Islet precursor cell (in vitro differentiated cells): ENCODE data around the gene PTBP3.
A peak's percentile ranks its signal among the peaks of the same experiment; 100 is the strongest.

Experiments used
- DNase-seq: peaks from one replicate; pipeline ENCODE4 v3.0.0-alpha.2; 2018

Gene PTBP3

DNA sequence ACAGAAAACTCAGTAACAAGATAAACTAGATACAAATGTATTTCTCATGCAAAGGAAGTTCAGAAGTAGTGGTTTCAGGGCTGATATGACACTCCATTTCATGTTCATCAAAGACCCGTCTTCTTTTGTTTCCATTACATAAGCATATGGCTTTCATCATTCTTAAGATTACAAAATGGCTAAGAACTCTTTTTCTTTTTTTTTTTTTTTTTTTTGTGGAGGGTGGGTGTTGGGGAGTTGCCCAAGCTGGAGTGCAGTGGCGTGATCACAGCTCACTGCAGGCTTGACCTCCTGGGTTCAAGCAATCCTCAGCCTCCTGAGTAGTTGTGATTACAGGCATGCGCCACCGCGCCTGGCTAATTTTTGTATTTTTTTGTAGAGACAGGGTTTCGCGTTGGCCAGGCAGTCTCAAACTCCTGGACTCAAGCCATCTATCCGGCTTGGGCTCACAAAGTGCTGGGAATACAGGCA is 22.0 kb upstream of the PTBP3 start:
- DNase-seq, result no peak

DNA sequence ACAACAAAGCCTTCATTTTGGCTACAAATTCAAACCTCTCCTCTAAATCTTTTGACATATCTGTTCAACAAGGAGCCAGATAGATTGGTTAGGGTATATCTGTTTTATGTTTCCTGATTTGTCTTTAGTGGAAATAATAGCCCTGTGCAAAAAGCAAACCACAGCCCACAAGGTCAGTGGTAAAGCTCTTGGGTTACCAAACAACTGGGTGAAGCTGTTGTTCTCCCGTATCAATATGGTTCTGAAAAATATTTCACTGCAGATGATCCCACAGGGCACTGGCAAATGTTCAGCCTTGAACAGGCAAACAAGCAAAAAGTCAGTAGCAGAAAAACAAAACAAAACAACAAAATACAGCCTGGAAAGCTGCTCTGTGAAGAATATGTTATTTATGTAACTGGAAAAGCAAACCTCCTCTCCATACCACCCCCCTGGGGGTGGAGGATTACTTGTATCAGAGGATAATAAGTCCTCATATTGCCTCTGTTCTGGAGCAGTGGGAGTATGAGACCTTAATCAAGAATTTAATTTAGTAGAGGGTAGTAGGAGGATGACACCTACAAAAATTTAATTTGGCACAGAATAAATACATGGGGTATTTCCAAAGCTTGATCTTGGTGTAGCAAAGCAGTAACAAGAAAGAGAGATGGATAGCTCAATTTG is 20.8 kb upstream of the PTBP3 start:
- no peak for DNase-seq

DNA sequence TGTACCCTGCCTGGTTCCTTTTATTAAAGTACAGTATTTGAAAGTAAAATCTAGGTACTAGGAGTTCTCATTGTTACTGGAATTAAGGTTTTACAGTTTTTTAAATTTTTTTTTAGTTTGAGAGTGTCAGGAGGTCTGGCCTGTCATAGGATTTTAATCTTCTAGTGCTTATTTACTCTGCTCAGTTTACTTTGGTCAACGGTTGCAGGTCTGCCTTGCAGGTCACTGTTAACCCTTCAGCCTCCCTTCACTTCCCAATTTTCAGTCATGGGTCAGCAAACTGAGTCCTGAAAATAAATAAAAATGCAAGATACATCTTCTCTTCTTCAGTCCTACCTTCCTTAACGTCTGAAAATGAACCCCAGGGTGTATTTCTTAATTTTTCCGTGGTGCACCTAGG is 18.8 kb upstream of the PTBP3 start:
- DNase-seq, result no peak

DNA sequence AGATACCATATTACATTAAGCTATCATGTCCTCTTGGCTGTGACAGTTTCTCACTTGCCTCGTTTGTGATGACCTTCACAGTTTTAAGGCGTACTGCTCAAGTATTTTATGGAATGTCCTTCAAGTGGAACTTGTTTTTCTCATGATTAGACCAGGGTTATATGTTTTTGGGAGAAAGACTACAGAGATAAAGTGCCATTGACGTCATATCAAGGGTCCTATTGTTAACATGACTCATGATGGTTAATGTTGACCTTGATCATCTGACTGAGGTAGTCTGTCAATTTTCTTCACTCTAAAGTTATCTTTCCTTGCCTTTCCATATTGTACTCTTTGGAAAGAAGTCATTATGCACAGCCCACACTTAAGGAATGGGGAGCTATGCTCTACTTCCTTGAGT is 17.8 kb upstream of the PTBP3 start:
- DNase-seq, result no peak

DNA sequence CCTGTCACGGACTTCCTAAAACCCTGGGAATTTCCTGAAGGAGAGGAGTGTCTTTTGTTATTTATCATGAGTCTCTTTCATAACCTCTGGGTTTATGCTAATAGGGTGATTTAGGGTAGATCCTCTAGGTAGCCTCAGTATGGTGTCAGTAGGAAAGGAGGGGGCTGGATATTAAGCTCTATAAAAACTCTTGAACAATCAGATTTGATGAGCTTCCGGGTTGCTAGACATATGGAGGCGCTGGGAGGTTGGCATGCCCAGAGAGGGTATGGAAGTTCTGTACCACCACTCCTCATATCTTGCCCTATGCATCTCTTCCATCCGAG is 15.6 kb upstream of the PTBP3 start:
- no peak for DNase-seq

DNA sequence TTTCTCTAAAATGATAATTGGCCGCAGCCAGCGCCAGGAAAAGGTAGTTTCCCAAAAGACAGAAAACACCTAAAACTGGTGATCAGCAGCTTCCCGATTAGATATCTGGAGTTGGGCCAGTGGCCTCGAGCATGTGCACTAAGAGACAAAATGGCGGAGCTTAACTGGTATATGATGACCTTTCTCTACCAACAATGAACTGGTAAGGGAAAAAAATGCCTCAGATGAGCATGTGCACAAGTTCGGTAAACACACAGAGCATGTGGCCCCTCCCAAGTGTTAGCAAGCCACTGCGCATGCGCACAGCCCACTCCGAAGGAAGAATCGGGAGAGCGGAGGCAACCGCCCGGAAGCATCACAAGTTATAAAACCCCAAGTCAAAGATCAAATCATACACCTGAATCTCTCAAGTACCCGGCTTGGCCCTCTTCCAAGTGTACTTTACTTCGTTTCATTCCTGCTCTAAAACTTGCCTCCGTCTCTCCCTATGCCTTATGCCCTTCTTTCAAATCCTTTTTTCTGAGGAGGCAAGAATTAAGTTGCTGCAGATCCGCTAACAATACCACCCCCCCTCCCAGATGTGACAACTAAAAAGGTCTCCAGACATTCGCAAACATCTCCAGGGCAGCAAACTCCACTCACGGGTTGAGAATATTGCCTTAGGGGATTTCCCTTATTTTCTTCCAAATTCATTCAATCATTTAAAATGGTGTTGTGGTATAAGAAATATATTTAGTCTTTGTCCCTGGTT is 15.0 kb upstream of the PTBP3 start:
- peak; percentile 62 for DNase-seq

DNA sequence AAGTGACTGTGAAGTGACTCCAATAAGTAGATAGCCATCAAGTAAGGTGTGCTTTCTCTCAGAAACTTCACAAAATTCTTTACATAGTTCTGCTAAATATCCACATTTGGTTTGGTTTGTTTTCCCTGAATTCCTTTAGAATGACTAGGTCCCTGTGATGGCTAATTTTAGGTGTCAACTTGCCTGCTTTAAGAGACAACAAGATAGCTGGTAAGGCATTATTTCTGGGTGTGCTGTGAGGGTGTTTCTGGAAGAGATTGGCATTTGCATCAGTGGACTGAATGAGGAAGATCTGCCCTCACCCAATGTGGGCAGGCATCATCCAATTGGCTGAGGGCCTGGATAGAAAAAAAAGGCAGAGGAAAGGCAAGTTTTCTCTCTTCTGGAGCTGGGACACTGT is 8.3 kb upstream of the PTBP3 start:
- DNase-seq, result peak; percentile 79

DNA sequence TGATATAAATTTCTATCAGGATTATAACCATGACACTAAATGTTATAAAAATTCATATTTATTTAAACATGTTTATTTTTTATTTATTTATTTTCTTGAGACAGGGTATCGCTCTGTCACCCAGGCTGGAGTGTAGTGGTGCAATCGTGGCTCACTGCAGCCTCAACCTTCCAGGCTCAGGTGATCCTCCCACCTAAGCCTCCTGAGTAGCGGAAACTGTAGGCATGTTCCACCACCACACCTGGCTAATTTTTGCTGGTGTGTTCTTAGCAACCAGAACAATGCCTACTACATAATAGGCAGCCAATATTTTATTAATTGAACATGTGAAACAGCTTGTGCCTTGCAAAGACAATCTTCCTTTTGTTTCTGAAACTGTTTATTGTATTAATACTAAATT is 6.5 kb upstream of the PTBP3 start:
- DNase-seq, result no peak

DNA sequence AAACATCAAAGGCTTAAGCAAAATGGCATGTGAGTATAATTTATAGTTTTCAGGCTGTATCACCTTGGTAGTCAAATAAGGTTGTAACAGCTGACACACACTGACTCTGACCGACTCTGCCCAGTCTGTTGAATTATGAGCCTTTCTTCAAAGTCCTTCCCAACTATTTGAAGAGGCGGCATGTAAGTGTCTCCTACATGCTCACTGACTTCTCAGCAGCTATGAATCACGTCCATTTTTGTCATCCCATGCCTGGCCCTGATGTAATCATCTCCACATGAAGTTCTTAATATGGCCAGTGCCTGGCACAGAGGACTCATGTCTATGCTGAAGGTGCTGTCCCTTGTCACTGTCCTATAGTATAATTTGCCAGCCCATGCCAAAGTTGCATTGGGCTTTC is 5.1 kb upstream of the PTBP3 start:
- no peak for DNase-seq

DNA sequence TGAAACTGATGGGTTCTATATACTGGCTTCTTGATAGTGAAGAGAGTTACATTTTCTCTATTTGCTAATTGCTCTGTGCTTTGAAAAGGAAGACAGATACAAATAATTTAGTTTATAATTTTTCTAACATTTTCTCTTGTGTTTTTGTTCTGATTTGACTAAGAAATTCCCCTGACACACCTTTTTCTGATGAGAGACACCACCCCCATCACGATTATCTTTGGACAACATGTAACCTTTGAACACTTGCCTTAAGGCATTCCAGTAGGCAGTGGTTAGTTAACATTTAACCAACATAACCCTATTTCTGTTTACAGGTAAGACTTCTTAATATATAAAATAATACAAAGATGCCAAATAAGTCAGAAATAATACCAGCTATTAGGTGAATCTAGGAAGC is 4.1 kb upstream of the PTBP3 start:
- no peak for DNase-seq

DNA sequence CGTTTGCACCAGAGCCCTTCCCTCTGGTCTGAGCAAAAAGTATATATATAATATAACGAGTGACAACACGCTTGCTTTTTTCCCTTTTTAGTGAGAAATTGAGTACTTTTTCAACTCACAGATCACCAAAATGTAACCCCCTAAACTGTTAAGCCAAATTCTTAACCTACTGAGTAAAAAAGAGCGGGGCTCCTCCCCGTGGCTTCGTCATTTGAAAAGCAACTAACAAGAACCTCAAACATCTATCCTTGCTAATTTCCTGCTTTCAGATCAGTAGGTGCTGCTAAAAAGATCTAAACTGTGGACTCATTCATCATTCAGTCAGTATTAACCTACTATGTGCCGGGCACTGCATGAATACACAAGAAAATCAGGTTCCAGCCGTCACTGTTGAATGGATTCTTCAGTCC is 1.0 kb upstream of the PTBP3 start:
- DNase-seq, result no peak

DNA sequence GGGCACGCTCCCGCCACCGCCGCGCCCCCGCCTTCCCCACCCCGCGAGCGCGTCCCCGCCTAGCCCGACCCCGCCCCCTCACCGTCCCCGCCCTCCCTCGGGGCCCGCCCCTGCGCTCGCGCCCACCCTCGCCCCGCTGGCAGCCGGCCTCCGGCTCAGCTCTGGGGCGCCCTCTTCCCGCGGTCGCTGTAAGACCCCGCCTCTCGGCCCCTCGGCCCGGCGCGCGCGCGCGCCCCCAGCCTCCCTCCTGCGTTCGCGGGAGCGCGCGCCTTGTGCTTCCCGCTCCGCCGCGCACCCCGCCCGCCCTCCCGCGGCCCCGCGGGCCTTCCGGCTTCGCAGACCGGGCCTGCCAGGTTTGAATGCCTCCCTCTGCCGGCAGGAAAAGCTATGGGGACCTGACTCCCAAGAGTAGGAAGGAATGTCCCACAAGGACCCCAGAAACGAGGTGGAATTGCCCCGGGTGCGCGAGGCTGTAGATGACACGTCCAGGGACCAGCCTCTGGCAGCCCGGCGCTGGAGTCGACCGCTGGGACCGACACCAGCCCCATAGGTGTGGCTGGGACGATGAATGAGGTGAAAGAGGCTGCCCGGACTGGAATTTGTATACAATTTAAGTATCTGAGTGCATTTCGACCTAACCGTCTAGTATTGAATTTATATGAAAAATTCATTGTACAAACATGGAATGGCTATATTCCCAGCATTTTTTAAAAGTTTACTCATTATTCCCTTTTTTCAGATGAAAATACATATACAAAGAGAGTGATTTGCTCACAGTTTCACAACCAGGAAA is 416 bp upstream of the PTBP3 start:
- peak; percentile 97 for DNase-seq

DNA sequence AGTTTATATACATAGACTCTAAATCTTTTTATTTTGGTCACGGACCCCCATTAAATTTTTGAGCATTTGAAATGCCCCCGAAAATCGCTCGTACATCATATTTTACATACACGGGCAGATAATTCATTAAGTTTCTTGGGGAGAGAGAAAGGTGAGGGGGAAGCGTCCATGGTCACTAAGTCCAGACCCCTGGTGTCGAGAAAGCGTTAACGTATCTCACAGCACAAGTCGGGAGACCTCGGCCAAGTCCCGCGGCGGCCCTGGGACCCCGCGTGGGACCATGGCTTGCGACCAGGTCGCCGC is 794 bp downstream of the PTBP3 start:
- DNase-seq, result no peak

DNA sequence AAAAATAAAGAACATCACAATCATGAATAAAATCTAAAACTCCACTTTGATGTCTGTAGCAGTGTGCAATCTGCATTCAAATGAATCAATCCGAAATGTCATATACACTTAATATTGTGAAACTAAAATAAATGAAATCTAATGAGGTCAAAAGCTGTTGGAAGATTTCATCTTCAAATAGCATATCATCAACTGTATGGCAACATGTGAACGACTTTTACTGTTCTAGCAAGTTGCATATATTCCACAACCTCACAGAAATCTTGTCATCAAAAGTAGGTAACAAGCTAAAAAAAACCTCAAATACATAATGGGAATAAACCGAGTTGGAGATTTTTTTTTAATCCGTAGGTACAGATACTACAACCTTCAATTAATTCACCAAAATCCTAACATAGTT is 1.2 kb downstream of the PTBP3 start:
- no peak for DNase-seq

DNA sequence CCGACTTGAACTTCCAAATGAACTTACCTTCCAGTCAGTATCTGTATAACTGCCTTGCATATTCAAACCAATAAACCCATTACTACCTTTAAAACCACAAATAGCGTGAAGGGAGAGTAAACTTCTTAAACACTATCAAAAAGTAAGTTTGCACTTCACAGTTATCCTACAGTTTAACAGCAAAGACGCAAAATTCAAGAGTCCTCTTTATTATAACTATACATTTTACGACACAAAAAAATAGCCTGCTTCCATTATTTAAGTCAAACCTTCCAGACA is 1.8 kb downstream of the PTBP3 start:
- DNase-seq, result no peak

DNA sequence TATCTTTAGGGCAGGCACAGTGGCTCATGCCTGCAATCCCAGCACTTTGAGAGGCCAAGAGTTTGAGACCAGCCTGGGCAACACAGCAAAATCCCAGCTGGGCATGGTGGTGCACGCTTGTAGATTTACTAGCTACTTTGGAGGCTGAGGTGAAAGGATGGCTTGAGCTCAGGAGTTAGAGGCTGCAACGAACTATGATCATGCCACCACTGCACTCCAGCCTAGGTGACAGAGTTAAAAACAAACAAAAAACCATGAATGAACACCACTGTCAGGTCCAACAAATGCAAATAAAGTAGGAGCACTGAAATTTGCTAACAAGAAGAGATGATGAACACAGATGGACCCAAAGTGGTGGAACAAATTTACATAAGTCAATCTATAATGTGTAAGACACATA is 4.9 kb downstream of the PTBP3 start:
- DNase-seq, result no peak

DNA sequence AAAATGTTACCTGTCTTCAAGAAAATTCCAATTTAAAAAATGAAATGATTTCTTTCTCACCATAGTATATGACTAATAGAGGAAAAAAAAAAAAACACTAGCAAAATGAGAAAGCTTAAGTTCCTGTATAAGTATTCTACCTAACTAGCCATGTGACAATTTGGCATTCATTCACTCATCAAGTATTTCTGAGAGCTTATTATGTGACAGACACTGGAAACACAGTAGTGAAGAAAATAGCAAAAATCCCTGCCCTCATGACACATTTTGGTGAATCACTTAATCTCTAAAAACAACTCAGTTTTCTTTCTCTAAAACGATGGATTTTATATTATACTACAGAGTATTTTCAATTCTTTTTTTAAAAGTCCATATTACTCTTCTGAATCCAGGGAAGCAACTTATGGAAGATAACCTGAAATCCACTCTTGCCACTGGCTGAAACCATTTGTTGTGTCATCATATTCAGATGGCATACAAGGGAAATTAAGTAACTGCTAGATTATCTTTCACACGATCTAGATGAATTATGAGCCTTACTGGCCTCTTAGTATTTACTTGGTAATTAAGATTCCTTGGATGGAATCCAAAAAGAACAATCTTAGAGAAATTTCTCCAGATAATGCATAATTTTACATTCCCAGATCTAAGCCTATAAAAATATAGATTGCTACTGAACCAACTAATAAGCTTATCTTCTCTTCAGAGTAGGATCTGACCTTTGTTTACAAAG is 5.5 kb downstream of the PTBP3 start:
- DNase-seq, result no peak

DNA sequence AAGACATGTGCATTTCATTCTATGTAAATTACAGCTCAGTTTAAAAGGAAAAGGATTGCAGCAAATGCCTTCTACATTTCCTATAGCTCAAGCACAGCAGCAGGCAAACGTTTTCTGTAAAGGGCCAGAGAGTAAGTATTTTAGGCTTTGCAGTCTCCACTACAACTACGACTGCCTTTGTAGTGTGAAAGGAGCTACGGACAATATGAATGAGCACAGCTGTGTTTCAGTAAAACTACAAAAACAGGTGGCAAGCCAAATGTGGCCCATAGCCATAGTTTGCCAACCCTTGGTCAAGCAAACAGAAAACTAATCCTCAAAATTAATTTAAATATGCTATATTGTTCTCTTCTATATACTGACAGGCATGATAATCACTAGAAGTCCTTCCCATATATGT is 7.2 kb downstream of the PTBP3 start:
- DNase-seq, result no peak

DNA sequence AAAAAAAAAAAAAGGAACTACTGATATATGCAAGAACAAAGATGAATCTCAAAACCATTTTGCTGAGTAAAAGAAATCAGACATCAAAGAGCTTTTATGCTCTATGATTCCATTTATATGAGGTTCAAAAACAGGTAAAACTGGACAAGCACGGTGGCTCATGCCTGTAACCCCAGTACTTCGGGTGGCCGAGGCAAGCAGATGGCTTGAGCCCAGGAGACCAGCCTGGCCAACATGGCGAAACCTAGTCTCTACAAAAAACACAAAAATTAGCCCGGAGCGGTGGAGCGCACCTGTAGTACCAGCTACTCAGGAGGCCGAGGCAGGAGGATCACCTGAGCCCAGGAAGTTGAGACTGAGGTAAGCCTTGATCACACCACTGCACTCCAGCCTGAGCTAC is 7.8 kb downstream of the PTBP3 start:
- no peak for DNase-seq

DNA sequence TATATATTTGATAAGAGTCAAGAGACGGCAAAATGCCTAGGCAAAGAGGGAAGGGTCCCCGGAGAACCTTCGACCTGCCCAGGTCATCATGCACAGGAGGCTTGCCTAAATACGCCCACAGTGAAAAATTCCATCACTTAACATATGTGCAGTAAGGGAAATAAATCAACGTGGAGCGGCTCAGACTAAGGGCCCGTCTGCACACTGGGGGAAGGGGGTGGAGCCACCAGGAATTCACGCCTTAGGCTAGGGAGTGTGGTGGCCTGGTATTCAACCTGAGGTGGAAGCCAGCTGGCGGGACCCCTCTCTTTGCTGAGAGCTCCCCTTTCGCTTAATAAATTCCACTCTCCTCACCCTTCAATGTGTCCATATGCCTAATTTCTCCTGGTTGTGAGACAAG is 8.3 kb downstream of the PTBP3 start:
- DNase-seq, result peak; percentile 71

DNA sequence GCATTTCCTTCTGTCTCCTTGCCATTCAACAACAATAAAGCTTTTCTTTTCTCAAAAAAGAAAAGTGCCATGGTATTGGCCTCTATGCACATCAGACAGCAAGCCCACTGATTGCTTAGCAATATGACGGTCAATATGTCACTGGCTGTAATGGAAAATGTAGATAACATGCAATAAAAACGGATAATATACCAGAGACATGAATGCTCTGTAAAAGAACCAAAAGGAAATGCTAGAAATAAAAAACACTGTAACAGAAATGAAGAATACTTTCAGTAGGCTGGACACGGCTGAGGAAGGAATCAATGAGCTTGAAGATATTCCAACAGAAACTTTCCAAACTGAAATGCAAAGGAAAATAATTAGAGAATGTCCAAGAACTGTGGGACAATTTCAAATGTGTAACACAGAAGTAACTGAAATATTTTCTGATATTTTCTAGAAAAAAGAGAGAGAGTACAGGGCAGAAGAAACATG is 10.0 kb downstream of the PTBP3 start:
- no peak for DNase-seq

DNA sequence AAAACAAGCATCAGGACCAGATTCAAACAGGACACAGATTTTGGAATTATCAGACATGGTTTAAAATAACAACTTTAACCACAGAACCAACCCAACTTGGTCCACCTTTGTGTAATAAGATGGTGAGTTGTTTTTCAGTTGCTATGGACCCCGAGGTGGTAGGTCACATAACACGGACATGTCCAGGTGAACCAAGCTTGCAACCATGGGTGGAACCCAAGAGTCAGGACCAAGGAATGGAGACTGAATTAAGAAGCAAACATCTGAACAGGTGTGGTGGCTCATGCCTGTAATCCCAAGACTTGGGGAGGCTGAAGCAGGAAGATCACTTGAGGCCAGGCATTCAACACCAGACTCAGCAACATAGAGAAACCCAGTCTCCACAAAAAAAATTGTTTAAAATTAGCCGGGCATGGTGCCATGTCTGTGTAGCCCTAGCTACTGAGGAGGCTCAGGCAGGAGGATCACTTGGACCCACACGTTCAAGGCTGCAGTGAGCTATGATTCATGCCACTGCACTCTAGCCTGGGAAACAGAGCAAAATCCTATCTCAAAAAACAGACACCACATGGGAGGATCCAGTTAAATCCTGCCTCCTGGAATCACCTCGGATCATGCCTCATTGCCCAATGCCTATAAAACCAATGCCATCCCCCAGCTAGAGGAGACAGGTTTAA is 10.6 kb downstream of the PTBP3 start:
- no peak for DNase-seq

DNA sequence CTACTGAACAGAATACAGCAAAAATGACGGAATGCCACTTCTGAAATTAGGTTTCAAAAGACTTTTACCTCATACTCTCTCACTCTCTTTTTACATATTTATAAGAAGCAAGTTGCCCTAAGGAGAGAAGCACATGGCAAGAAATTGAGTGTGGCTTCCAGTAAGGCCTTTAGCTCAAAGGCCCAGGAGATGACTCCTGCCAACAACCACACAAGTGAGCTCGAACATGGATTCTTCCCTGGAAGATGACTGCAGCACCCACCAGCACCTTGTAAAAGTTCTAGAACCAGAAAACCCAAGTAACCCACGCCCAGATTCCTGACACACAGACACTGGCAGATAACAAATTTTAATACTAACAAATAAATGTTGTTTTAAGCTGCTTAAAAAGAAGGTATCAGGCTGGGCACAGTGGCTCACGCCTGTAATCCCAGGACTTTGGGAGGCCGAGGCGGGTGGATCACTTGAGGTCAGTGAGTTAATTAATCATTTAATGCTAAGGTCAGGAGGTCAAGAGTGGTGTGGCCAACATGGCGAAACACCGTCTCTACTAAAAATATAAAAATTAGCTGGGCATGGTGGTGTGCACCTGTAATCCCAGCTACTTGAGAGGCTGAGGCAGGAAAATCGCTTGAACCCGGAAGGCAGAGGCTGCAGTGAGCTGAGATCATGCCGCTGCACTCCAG is 17.0 kb downstream of the PTBP3 start:
- DNase-seq, result no peak
